ENCODE data around the gene PLBD2.

GRCh38 chr12:113387631-113388030 lies 29.2 kb downstream of the PLBD2 start:
- TF ChIP-seq CTCF (conservative IDR thresholded peaks at IDR 0.05; ENCODE audit: low read length) (no peak), EZH2phosphoT487 (IDR thresholded peaks at IDR 0.05; ENCODE audit: borderline replicate concordance, low read depth, low read length) (no peak)

Data from OCI-LY7 (cell line).